RPMI7951 (cell line): ENCODE measurements around the gene PAK1IP1. TPM values are rescaled to one million over a fixed set of nuclear protein-coding genes. Genes with fewer than 3 reads are reported as not detected.
"Not testable (repeated sequence)": the region's sequence is repeated elsewhere in the genome, so short reads cannot be mapped to it uniquely, and the experiment has no call there.

Experiments used
- DNase-seq: peaks from one replicate; pipeline ENCODE4 v3.0.0-alpha.2; 2012; ENCODE audit warnings: low read depth
- total RNA-seq: library from RNA; depleted of rRNA; stranded (reverse); fragments of >200 nt; shearing (Covaris generic); gene quantifications from 2 replicates; pipeline ENCODE4 v1.2.3, GENCODE V29; 2014; rRNA removed

The PAK1IP1 gene
- total RNA-seq, 1 experiment from 2014 or later, result 37.1 TPM

DNA sequence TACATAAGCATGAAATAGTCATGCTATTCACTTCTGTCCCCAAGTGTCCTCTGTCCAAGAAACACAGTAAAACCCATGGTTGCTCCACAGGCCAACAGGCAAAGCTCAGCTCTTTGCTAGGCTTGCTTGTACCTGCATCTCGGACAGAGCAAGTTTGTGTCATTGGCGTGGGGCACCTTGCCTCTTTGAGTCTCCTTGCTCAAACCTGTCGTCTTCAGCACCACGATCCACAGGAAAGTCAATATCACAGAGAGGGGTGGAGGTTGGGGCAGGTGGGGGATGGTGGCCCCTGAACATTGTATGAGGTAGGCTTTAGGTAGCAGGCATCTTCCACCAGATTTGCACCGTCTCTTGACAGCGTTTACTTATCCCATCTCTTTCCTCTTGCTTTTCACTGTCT lies 48.7 kb downstream of the PAK1IP1 start:
- no peak for DNase-seq

DNA sequence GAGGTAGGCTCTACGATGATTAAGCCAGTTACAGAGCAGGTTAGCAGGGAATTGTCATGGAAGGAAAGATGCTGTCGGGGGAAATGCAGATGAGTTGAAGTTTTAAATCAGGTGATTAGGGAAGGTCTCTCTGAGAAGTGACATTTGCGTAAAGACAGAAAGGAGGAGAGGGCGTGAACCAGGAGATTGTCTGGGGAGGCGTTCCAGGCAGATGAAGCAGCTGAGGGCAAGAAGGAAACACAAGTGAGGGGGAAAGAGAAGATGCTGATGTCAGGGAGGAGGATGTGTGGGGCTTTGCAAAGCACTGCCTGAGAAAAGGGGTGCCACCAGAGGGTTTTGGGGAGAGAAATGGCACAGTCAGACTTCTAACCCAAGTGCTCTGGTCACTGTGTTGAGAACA lies 50.3 kb downstream of the PAK1IP1 start:
- no peak for DNase-seq

DNA sequence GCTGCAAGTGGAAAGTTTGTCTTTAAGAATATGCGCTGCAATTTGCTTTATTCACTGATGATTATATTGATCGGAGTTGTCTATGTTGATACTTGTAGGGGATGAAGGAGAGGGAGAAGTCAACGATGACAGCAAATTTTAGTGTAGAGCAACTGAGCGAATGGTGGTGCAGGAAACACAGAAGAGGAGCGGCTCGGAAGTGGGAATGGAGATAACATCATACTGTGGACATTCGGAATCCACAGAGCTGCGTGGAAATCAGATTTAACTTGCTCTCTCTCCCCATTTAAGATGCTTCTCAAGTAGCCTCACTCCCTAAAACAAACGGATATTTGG lies 52.1 kb downstream of the PAK1IP1 start:
- no peak for DNase-seq

DNA sequence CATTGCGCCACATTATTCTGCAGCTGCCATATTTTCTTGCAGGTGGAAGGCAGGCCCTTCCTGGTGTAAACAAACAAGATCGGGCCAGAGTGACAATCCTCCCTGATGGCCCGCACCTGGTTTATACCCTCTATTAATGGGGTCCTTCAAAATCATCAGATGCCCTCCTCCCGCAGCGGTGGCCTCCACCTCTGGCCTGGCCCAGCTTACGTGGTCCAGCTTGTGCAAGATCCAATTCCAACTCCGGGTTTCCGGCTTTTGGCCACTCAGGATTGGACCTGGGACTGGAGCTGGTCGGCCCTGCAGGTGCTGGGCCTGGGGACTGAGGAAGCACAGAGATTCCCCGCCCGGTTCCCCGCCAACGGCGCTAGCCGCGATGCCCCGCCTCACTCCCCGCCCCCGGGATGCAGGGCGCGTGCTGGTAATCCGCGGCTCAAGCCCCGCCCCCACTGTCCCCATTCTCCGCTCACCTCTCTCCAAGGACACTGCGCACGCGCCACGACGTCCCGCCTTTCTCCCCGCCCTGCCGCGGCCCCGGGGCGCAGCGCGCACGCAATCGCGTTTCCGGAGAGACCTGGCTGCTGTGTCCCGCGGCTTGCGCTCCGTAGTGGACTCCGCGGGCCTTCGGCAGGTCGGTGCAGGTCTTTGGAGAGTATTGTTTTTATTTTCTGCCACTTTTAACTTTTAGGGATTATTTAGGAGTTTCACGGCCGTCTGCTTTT lies 52.6 kb downstream of the PAK1IP1 start, which contains the start of gene TMEM14B:
TSS of gene TMEM14B (plus strand) at position 555 of the 722 bp plus-strand sequence. CDS start 1,441 bp downstream, outside the sequence.
- peak; percentile 95 for DNase-seq

DNA sequence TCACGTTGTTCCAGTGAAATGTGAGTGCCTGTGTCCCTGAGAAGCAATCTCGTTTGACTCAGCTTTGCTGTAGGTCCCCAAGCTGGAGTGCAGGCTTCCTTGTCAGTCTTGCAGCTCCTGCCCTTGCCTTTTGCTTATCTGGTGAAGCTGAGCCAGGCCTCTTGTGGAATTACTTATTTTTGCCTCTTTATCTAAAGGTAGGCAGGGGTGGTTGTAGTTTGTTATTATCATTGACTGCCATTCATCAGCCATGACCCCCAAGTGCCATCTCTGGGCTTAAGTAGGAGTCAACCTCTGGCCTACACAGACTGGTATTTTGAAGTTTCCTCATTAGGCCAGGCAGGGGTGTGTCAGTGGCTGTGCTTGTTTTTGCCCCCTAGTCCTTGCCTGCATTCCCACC lies 55.0 kb downstream of the PAK1IP1 start:
- no peak for DNase-seq

DNA sequence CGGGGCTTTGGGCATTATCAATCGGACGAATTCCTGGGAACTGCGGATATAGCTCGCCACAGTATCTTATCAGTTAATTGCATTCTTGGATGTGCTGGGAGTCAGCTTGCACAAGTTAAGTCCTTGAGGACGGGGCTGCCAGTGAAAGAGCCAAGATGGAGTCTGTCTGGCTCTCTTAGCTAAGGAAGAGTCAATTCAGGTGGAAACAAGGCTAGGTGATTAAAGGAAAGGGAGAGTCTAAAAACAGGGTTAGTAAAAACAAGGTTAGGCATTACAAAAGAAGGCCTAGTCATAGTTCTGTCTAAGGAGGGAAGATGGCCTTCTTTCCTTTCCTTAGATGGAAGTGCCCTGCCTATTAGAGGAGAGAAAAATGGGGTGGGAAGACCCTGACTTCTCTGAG lies 55.8 kb downstream of the PAK1IP1 start:
- not testable (repeated sequence) for DNase-seq

DNA sequence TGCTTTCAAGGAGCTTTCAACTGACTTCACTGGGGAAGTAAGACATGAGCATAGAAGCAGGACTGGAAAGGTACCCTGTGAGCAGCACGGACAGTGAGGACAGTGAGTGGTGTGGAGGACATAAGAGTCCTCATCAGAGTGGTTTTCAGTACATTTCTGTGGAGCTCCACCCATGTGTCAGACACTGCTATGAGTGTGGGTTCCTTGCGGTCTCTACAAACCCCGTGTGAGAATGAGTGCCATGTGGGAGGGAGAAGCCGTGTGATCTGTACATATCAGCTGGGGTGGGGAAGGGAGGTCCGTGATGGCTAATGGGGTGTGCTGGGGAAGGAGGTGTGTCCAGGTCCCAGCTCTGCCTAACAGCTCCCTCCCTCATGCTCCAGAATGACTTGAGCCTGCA lies 57.0 kb downstream of the PAK1IP1 start:
- DNase-seq, result not testable (repeated sequence)

DNA sequence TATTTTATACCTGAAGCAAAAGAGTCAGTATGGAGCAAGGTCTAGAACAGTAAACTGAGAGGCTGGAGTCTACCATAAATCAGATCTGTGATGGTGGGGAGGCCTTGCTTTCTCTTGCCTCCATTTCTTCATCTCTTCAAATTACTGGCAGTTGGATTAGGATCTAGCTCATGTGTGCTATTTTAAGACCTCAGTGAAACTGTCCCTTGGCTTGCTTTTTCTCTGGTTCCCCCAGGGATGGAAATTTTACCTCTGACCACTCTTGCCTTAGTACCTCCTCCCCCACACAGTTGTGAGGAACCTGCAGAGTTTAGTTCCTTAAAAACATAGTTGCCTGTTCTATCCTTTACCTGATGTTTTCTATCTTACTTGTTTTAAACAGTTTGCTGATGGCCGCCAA lies 61.3 kb downstream of the PAK1IP1 start:
- no peak for DNase-seq

Other genes with a start within 250 kb of the PAK1IP1 start
- gene GCNT2, start 173.6 kb upstream of the PAK1IP1 start, total RNA-seq, result 6.2 and 7.9 TPM in 2 replicates
- gene C6orf52, start 356 bp upstream of the PAK1IP1 start, total RNA-seq, result 1.7 TPM in 1 of 2 replicates, not detected in the other
- 238 and 266 TPM in 2 replicates for gene TMEM14C, start 28.1 kb downstream of the PAK1IP1 start, total RNA-seq
- 181 and 185 TPM in 2 replicates for gene TMEM14B, start 52.8 kb downstream of the PAK1IP1 start, total RNA-seq
- gene MAK, start 143.6 kb downstream of the PAK1IP1 start, total RNA-seq, result not detected in 2 replicates
- gene GCM2, start 187.1 kb downstream of the PAK1IP1 start, total RNA-seq, result not detected in 2 replicates
- 0.49 and 4.9 TPM in 2 replicates for gene SYCP2L, start 192.1 kb downstream of the PAK1IP1 start, total RNA-seq